22Rv1 (cell line): ENCODE results near the gene EPHA3.

Experiments
- H3K27ac ChIP-seq: fragments of 450-650 bp; 2 replicates; pipeline ENCODE4 v1.5.1; 2017
- CTCF ChIP-seq: fragments of 450-650 bp; IDR thresholded peaks from 2 replicates; pipeline ENCODE4 v1.5.1; 2017; ENCODE audit warnings: mild to moderate bottlenecking
- ZFX ChIP-seq: fragments of 450-650 bp; IDR thresholded peaks from 2 replicates; pipeline ENCODE4 v1.6.1; 2017; ENCODE audit warnings: antibody characterized with exemption, borderline replicate concordance

Gene EPHA3

GRCh38 chr3:89372456-89372855, 265.0 kb downstream of the EPHA3 start:
- H3K27ac ChIP-seq: no peak overlapping the region
- TF ChIP-seq CTCF: no peak
- no peak for TF ChIP-seq ZFX

GRCh38 chr3:89373434-89373833, 266.0 kb downstream of the EPHA3 start:
- TF ChIP-seq CTCF (no peak), ZFX (no peak)
- no peak overlapping the region for H3K27ac ChIP-seq

- no peak overlapping the region for H3K27ac ChIP-seq
- TF ChIP-seq ZFX (no peak), CTCF (no peak)
Measured at GRCh38 chr3:89375451-89375850, 268.0 kb downstream of the EPHA3 start.

- no peak for TF ChIP-seq CTCF
- no peak for TF ChIP-seq ZFX
- no peak overlapping the region for H3K27ac ChIP-seq
Measured at GRCh38 chr3:89380016-89380415, 272.6 kb downstream of the EPHA3 start.

- no peak for TF ChIP-seq ZFX
- TF ChIP-seq CTCF: no peak
- no peak overlapping the region for H3K27ac ChIP-seq
Measured at GRCh38 chr3:89392991-89393390, 285.6 kb downstream of the EPHA3 start.

GRCh38 chr3:89395456-89395855, 288.0 kb downstream of the EPHA3 start:
- H3K27ac ChIP-seq: no peak overlapping the region
- TF ChIP-seq ZFX: no peak
- no peak for TF ChIP-seq CTCF

GRCh38 chr3:89395996-89396395, 288.6 kb downstream of the EPHA3 start:
- H3K27ac ChIP-seq: no peak overlapping the region
- TF ChIP-seq CTCF (no peak), ZFX (no peak)
